ENCODE data around the gene HSP90AB1. TPM values are rescaled to one million over a fixed set of nuclear protein-coding genes. Genes with fewer than 3 reads are reported as not detected.

The HSP90AB1 gene
- total and polyA plus RNA-seq, 9 of the 15 experiments (the other 6 are each of a cell fraction or from before 2014, with no cell fraction given), result 1,780 to 3,358 (median 2,262) TPM

DNA sequence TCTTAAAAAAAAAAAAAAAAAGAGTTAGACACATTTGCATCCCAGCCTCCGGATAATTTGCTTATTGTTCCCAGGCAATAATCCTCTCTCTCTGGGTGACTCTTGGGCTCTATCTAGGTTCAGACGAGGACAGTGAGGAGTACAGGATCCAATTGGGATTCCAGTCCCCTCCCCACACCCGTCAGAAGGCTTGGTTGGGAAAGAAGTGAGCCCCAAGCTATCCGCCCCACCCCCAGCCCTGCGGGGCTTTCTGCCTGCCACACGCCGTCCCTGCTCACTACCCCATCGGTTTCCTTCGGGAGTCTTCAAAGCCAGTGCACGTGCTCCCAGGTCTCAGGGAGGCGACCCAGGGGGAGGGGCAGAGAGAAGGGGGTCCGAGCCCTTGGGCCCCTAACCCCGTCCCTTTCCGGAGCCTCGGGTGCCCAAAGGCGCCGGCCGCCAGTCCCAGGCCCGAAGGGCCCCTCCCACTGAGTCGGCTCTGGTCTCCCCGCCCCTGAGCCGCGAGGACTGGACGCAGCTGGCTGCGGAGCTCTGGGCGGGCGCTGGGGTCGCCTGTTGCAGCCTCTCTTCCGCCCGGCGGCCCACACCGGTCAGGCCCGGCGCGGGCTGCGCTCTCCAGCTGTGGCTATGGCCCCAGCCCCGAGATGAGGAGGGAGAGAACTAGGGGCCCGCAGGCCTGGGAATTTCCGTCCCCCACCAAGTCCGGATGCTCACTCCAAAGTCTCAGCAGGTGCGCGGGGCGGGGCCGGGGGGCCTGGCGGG is 27.7 kb upstream of the HSP90AB1 start (continued):
- TF ChIP-seq OTX1 (CRISPR knock-in tag; IDR thresholded peaks at IDR 0.05) (no peak), PHTF2 (CRISPR knock-in tag; IDR thresholded peaks at IDR 0.05) (no peak), NEUROD1 (IDR thresholded peaks at IDR 0.05; ENCODE audit: borderline replicate concordance, low read depth, low read length, partially characterized antibody) (peak; percentile 27), KLF1 (tag; IDR thresholded peaks at IDR 0.05) (no peak), ZNF24 (IDR thresholded peaks at IDR 0.05) (no peak), KLF10 (CRISPR knock-in tag; IDR thresholded peaks at IDR 0.05) (no peak), BMI1 (IDR thresholded peaks at IDR 0.05; ENCODE audit: low read length) (no peak), XRCC4 (IDR thresholded peaks at IDR 0.05; ENCODE audit: extremely low read depth, insufficient read depth, insufficient read length) (no peak), ZNF224 (CRISPR knock-in tag; IDR thresholded peaks at IDR 0.05) (no peak), NCOA1 (IDR thresholded peaks at IDR 0.05; ENCODE audit: low read depth) (peak; percentile 25; the same call in 1 of the 2 replicates), ZNF431 (CRISPR knock-in tag; IDR thresholded peaks at IDR 0.05) (no peak), XRCC3 (IDR thresholded peaks at IDR 0.05) (no peak), ZNF23 (CRISPR knock-in tag; IDR thresholded peaks at IDR 0.05) (no peak), ZNF644 (tag; IDR thresholded peaks at IDR 0.05; ENCODE audit: low read depth) (no peak), YY1 (IDR thresholded peaks at IDR 0.05; ENCODE audit: borderline replicate concordance in 1 of 3, control insufficient read depth in 1 of 3, extremely low read depth in 1 of 3, insufficient read depth in 3 of 3, insufficient read length in 1 of 3, insufficient replicate concordance in 2 of 3, low read depth in 1 of 3, low read length in 2 of 3) (peak in 2 of 3 experiments; percentile 23 to 39), HNRNPUL1 (IDR thresholded peaks at IDR 0.05; ENCODE audit: low read length) (no peak), TBP (optimal IDR thresholded peaks at IDR 0.05; ENCODE audit: low read depth, low read length) (peak; percentile 61), RAD51 (IDR thresholded peaks at IDR 0.05; ENCODE audit: borderline replicate concordance, low read depth) (no peak), NR1H2 (CRISPR knock-in tag; IDR thresholded peaks at IDR 0.05) (no peak), ZC3H4 (CRISPR knock-in tag; IDR thresholded peaks at IDR 0.05; ENCODE audit: borderline replicate concordance) (no peak), ZBTB8A (IDR thresholded peaks at IDR 0.05; ENCODE audit: partially characterized antibody) (no peak), ESRRA (IDR thresholded peaks at IDR 0.05; ENCODE audit: borderline replicate concordance, low read depth) (no peak; the same call in none of the 2 replicates), TRIM24 (IDR thresholded peaks at IDR 0.05) (peak in 1 of 2 experiments; percentile 62; a peak in 1 of 4 replicates), MIER1 (IDR thresholded peaks at IDR 0.05; ENCODE audit: low read depth) (no peak)
- TF ChIP-seq, protein P1, sequence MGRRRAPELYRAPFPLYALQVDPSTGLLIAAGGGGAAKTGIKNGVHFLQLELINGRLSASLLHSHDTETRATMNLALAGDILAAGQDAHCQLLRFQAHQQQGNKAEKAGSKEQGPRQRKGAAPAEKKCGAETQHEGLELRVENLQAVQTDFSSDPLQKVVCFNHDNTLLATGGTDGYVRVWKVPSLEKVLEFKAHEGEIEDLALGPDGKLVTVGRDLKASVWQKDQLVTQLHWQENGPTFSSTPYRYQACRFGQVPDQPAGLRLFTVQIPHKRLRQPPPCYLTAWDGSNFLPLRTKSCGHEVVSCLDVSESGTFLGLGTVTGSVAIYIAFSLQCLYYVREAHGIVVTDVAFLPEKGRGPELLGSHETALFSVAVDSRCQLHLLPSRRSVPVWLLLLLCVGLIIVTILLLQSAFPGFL (CRISPR knock-in tag; IDR thresholded peaks at IDR 0.05), result no peak
- TF ChIP-seq, protein P2, sequence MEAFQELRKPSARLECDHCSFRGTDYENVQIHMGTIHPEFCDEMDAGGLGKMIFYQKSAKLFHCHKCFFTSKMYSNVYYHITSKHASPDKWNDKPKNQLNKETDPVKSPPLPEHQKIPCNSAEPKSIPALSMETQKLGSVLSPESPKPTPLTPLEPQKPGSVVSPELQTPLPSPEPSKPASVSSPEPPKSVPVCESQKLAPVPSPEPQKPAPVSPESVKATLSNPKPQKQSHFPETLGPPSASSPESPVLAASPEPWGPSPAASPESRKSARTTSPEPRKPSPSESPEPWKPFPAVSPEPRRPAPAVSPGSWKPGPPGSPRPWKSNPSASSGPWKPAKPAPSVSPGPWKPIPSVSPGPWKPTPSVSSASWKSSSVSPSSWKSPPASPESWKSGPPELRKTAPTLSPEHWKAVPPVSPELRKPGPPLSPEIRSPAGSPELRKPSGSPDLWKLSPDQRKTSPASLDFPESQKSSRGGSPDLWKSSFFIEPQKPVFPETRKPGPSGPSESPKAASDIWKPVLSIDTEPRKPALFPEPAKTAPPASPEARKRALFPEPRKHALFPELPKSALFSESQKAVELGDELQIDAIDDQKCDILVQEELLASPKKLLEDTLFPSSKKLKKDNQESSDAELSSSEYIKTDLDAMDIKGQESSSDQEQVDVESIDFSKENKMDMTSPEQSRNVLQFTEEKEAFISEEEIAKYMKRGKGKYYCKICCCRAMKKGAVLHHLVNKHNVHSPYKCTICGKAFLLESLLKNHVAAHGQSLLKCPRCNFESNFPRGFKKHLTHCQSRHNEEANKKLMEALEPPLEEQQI (IDR thresholded peaks at IDR 0.05), result no peak

Data from K562 (cell line).